GM13976 (cell line): ENCODE data around the gene CLCN3.

ENCODE experiments used
- DNase-seq: peaks from one replicate; pipeline ENCODE4 v3.0.0; 2012; ENCODE audit warnings: low spot score
- in situ Hi-C: fragments of 300-500 bp; cut with MboI; formaldehyde crosslinking; loops from one replicate; pipeline ENCODE4 v1.12.0; 2022; ENCODE audit warnings: low sequenced_read_pairs, mixed read lengths, inconsistent platforms; ENCODE audit not compliant: unreplicated experiment
- TF ChIP-seq, protein P1 (sequence below): IDR thresholded peaks from 2 replicates; pipeline ENCODE4 v1.5.1; 2012; ENCODE audit warnings: borderline replicate concordance, mild to moderate bottlenecking; ENCODE audit not compliant: insufficient read depth; ENCODE audit errors: extremely low read depth, missing control alignments, control extremely low read depth

The CLCN3 gene

DNA sequence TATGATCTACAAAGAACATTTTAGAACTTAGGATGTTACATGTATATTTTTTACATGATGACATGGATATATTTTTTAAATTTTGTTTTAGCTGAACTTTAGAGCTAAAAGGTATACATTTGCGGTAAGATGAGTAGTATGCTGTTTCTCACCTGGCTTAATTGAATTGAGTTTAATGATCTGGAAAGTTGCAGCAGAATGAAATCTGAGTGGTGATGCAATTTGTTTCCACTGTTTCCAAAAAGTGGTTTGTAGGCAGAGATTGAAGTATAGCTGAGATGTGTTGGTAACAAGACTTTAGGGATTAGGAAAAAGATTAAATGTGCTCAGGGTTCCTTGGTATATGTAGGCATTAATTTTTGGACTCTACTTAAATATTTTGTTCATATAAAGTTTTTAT lies 69.3 kb downstream of the CLCN3 start:
- DNase-seq = no peak
- TF ChIP-seq, protein P1, sequence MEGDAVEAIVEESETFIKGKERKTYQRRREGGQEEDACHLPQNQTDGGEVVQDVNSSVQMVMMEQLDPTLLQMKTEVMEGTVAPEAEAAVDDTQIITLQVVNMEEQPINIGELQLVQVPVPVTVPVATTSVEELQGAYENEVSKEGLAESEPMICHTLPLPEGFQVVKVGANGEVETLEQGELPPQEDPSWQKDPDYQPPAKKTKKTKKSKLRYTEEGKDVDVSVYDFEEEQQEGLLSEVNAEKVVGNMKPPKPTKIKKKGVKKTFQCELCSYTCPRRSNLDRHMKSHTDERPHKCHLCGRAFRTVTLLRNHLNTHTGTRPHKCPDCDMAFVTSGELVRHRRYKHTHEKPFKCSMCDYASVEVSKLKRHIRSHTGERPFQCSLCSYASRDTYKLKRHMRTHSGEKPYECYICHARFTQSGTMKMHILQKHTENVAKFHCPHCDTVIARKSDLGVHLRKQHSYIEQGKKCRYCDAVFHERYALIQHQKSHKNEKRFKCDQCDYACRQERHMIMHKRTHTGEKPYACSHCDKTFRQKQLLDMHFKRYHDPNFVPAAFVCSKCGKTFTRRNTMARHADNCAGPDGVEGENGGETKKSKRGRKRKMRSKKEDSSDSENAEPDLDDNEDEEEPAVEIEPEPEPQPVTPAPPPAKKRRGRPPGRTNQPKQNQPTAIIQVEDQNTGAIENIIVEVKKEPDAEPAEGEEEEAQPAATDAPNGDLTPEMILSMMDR = no peak
- in situ Hi-C loops = no loop called here

DNA sequence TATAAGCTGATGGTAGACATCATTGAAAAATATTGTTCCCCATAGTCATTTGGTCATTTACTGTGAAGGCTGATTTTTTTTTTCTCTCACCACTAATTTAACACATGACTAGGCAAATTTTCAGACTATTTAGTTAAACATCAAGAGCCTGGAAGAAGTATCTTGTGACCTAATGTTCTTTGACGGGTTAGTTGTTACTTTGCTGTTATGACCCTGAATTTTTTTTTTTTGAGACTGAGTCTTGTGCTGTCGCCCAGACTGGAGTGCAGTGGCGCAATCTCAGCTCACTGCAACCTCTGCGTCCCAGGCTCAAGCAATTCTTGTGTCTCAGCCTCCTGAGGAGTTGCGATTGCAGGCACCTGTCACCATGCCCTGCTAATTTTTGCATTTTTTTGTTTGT lies 70.4 kb downstream of the CLCN3 start:
- in situ Hi-C loops = no loop called here
- DNase-seq = no peak
- TF ChIP-seq, protein P1 = no peak

DNA sequence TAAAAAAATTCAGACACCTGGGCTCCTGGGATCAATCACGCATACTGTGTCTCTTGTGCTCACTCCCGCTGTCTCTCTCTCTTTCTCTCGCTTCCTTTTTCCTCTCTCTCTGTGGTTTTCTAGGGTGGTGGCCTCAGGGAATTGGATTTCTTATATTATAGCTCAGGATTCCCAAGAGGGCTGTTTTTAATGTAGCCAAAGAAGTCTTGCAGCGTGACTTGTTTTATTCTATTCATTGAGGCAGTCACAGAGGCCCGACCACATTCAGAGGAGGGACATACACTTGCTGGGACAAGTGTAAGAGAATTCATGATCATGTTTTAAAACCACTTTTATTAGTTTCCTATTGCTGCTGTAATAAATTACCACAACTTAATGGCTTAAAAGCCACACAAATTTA lies 78.0 kb downstream of the CLCN3 start:
- no peak for DNase-seq
- TF ChIP-seq, protein P1 = no peak
- in situ Hi-C loops = no loop called here

DNA sequence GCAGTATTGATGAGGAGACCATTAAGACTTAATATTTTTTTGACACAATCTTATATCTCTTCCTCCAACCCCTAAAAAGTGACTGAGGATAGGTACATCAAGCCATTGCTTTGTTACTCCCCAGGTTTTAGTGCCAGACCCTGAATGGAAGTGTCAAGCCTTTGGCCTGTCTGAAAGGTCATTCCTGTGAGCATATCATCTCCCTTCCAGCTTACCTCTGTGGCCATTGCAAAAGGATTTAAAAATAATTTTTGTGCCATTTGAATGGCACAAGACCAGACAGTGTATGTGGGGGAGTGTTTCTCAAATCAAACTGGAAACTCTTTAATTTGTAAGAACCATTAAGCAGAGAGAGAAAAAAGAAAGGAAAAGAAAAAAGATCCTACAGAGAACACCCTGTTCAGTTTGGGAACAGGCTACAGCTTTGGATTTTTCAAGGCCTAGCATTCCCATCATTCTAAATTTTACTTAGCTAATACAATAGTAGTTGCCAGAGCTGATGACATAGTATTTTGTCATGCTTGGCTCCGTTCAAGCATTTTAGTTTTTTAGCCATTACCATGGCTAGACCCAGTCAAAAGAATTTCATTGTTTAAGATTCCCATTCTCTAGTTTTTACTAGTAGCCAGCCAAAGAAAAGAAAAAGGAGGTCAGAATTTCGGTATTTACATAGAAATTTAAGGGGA lies 87.7 kb downstream of the CLCN3 start:
- in situ Hi-C loops = no loop called here
- DNase-seq = no peak
- TF ChIP-seq, protein P1 = no peak

DNA sequence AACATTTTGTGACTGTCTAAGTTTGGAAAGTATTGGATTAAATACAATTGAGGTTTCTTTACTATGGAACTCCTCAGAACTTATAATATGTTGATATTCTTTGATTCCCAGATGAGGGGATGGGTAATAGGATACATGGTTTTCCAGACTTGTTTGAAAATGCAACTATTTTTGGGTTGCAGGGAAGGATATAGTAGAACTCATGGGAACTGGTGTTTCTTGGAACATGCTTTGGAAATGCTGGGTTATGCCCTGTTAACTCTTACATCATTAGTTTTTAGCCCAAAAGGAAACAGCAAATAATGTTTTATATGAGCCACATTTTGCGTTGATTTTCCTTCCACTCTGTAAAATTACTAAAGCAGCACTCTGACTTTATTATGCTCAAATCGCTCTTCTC lies 95.4 kb downstream of the CLCN3 start:
- no peak for DNase-seq
- TF ChIP-seq, protein P1 = no peak
- in situ Hi-C loops = no loop called here

DNA sequence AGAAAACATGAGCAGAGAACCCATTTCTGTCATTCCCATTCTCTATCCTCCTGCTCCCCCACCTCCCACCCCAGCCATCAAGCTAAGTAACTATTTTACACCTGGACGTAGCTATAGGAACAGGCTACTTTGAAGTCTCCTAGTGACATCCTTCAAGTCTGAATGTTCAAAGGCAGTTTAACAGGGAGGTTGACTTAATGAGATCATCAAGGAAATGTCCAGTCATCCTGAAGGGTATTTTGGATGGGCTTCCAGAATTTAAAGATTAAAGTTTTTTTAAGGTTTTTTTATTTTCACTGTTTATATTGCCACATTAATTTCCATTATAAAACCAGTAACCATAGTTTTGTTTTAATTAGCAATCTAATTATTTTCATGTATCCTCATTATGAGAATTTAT lies 96.3 kb downstream of the CLCN3 start:
- TF ChIP-seq, protein P1 = no peak
- no peak for DNase-seq
- in situ Hi-C loops = no loop called here
